H1 (cell line): ENCODE results near the gene ZNF45. TPM values are rescaled to one million over a fixed set of nuclear protein-coding genes. Genes with fewer than 3 reads are reported as not detected.

Source experiments
- ASH2L ChIP-seq: fragments of 200-600, 300-600 bp; sonication (generic); IDR thresholded peaks from one replicate; pipeline ENCODE4 v1.7.1; 2017; ENCODE audit warnings: low read length
- ATF3 ChIP-seq: IDR thresholded peaks from 2 replicates; pipeline ENCODE4 v1.6.1; 2011; ENCODE audit warnings: low read depth, mild to moderate bottlenecking, low read length; ENCODE audit not compliant: insufficient read depth
- CBX5 ChIP-seq: fragments of 300-800, 300-1000 bp; sonication (generic); IDR thresholded peaks from 2 replicates; pipeline ENCODE4 v1.7.1; 2016; ENCODE audit warnings: antibody characterized with exemption, low read length, low read depth
- RAD21 ChIP-seq, 2 experiments: IDR thresholded peaks in 1 of 2; conservative IDR thresholded peaks in 1 of 2; 2 replicates each; pipeline ENCODE4 v1.6.1; 2011; ENCODE audit warnings: low read depth in 2 of 2, low read length in 2 of 2, improper control_type of control experiment in 1 of 2, inconsistent platforms in 1 of 2, mild to moderate bottlenecking in 1 of 2, moderate library complexity in 1 of 2
- polyA plus RNA-seq, 7 experiments: library from polyadenylated mRNA; depleted of rRNA in 3 of 7; stranded (reverse) in 5 of 7; unstranded in 2 of 7; fragments of >200 nt in 5 of 7; fragments of 200-250 nt in 2 of 7; gene quantifications; 1 replicate in 5 of 7; 2 replicates in 1 of 7; 4 replicates in 1 of 7; pipeline versions ENCODE4 v1.2.1 to v1.2.3, GENCODE V29; 2011 to 2013; ENCODE audit warnings: missing spikeins in 2 of 7, mixed read lengths in 2 of 7
- total RNA-seq: library from RNA; stranded (reverse); fragmentation: NEBNext Ultra II Directional; extraction: Animal tissue kit (Norgen Biotek cat#: 25700); gene quantifications from 2 replicates; pipeline ENCODE4 v1.2.1, GENCODE V29; 2021

Gene ZNF45
- total and polyA plus RNA-seq, 2 of the 8 experiments (the other 6 are each of a cell fraction or from before 2014, with no cell fraction given): 4.6 to 16.2 TPM

GRCh38 chr19:43923875-43924274, 11.2 kb downstream of the ZNF45 start (continued):
- TF ChIP-seq RAD21 (IDR thresholded peaks at IDR 0.05 in 1 of 2, conservative IDR thresholded peaks at IDR 0.05 in 1 of 2; ENCODE audit: low read depth in 2 of 2, low read length in 2 of 2) (no peak), ASH2L (no peak), CBX5 (no peak), ATF3 (no peak)
